ENCODE measurements around the gene LNP1.
"Not testable (repeated sequence)": the region's sequence is repeated elsewhere in the genome, so short reads cannot be mapped to it uniquely, and the experiment has no call there.

Gene LNP1

DNA sequence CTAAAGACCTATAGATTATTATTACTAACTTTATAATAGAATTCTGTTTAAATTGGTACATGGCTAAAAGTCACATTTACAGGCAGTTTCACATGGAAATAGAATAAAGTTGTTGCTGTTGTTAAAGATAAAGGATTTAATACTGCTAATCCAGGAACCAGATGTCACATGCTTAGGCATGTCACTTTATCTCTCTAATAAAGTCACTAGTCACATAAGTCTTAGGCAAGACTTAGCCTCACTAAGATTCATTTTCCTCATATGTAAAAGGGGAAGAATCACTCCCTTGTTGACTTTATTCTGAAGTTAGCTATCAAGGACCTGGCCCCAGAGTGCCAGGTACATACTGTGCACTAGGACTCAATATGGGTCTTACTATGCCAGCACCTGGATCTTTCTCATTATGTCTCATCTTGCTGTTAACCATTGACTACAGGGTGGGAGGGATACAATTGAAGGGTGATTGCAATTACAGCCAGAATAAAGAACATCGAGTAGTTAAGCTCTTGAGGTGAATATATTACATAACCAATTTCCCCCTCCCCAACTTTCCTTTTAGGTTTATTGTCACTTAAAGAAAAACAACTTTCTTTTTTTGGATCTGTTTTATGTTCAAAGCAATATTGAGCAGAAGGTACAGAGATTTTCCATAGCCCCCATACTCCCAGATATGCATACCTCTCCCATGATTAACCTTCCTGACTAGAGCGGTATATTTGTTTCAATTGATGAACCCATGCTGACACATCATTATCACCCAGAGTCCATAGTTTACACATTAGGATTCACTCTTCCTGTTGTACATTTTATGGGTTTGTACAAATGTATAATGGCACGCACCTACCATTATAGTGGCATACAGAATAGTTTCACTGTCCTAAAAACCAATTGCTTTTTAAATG is 36.6 kb downstream of the LNP1 start:
- no peak for DNase-seq

- DNase-seq = no peak
These were observed 37.3 kb downstream of the LNP1 start for GRCh38 chr3:100438623-100438974.

DNA sequence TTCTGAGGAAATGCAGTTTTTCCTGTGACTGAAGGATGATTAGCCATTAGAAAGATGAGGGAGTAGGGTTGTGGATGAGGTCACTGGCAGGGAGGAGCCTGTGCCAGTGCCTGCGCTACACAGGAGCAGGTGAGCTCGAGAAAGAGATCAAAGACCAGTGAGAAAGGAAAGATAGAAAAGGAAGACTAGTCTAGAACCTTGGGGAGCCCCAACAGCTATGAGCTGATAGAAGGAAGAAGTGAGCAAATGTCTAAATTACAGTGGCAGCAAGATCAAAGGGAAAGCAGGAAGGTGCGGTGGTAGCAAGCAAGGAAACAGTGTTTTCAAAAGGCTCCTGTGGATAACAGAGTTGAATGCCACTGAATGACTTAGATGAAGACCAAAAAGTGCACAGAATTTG is 39.6 kb downstream of the LNP1 start:
- no peak for DNase-seq

DNA sequence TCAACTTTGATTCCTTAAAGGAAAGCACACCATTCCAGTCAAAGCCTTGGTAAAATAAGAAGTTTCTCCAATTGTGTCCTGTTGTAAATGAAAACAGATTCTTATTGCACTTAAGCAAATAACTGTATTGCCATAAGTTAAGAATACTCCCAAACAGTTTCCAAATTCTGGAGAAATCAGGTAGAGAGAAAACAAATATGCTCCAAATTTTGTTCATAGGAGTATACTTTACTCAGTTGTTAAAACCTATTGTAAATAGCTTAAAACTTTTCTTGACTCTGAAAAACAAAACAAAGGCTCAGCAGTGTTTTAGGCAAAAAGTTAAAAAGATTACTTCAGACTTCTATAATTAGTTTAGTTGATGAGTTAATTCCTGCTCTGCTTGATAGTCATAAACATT is 42.4 kb downstream of the LNP1 start:
- DNase-seq = no peak

DNA sequence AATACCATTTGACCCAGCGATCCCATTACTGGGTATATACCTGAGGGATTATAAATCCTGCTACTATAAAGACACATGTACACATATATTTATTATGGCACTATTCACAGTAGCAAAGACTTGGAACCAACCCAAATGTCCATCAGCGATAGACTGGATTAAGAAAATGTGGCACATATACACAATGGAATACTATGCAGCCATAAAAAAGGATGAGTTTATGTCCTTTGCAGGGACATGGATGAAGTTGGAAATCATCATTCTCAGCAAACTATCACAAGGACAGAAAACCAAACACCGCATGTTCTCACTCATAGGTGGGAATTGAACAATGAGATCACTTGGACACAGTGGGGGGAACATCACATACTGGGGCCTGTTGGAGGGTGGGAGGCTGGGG is 45.7 kb downstream of the LNP1 start:
- not testable (repeated sequence) for DNase-seq

DNA sequence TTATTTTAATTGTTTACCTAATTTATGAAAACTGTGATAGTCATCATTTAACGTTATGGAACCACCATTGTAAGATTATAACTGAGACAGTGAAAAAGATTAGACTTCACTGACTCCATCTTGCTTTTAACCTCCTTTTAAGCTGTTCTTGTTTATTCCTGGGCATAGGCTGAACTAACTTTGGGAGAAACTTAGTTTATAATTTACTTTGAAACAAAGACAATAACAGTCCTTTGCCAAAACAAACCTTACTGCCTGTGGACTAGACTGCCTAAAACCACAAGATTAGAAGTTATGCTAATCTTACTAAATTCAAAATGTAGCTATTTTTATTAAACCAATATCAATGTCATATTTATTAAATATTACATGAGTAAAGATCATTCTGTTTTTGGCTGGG is 46.7 kb downstream of the LNP1 start:
- DNase-seq = no peak

- DNase-seq = no peak
These were observed 47.9 kb downstream of the LNP1 start for GRCh38 chr3:100449214-100449613.

- no peak for DNase-seq
These were observed 53.3 kb downstream of the LNP1 start for GRCh38 chr3:100454677-100455076.

- no peak for DNase-seq
These were observed 54.7 kb downstream of the LNP1 start for GRCh38 chr3:100455841-100456550.

DNA sequence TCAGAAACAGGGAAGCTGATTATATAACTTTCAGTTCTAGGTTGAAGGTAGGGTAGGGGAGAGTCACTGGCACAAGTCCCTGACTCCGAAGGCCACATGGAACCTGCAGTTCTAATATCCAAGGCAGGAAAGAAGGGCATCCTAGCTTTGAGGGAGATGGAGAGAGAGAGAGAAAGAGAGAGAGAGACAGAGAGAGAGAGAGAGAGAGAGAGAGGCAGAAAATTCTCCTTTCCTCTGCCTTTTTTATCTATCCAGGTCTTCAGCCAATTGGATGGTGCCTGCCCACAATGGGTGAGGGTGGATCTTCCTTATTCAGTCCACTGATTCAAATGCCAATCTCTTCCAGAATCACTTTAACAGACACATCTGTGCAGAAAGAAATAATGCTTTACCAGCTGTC is 55.4 kb downstream of the LNP1 start:
- no peak for DNase-seq

DNA sequence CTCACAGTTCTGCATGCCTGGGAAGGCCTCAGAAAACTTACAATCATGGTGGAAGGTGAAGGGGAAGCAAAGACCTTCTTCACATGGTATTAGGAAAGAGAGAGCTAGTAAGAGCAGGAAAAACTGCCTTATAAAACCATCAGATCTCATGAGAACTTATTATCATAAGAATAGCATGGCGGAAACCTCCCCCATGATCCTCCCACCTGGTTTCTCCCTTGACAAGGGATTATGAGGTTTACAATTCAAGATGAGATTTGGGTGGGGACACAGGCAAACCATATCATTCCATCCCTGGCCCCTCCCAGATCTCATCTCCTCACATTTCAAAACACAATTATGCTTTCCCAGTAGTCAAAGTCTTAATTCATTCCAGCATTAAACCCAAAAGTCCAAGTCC is 56.5 kb downstream of the LNP1 start:
- DNase-seq = no peak

- DNase-seq = no peak
These were observed 57.5 kb downstream of the LNP1 start for GRCh38 chr3:100458814-100459213.

DNA sequence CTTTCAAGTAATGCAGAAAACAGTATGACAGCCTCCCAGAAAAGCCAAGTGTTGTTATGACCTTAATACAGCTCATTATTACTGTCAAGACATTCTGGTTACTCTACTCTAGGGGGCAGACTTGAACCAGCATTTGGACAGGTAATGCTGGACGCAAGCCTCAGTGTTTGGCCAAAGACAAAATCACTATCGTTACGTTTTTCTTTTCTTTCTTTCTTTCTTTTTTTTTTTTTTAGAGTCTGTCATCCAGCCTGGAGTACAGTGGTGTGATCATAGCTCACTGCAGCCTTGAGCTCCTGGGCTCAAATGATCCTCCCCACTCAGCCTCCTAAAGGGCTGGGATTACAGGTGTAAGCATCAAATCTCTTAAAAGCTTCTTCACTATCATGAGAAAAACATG is 61.7 kb downstream of the LNP1 start:
- DNase-seq = no peak

- no peak for DNase-seq
These were observed 62.4 kb downstream of the LNP1 start for GRCh38 chr3:100463646-100464155.

DNA sequence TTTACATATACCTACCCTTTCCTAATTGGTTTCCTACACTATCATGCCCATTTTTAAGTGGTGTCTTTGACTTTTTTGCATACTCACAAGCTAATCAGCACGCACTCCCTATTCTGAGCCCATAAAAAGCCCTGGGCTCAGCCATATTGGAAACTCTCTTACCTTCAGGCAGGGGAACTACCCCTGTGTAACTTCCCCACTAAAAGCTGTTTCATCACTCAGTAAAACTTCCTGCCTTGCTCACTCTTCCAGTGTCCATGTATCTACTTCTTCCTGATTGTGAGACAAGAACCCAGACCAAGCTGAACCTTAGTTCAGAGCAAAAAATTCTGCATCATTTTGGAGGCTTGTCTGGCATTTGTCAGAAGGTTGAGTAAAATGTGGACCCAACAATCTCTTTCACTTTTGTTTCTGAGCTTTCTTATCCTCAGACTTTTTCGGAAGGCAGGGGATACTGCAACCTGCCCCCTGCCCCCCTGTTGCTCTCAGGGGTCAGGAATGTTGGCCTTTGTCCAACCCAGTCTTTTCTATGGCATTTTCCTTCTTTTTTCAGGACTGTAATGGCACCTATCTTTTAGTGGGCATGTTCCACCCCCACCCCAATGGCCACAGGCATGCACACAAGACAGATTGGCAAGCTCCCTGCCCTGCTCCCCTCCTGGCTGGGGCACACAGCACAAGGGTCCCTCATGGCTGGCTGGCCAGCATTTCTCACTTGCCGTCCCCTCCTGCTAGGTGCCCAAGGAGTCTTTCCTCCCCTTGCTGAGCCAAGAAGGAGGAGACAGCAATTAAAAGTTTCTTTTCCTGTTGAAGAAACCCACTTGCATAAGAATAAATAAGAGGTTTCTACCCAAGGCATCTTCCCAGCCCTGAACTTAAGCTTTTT is 64.8 kb downstream of the LNP1 start:
- no peak for DNase-seq

- no peak for DNase-seq
These were observed 65.8 kb downstream of the LNP1 start for GRCh38 chr3:100467133-100467532.

DNA sequence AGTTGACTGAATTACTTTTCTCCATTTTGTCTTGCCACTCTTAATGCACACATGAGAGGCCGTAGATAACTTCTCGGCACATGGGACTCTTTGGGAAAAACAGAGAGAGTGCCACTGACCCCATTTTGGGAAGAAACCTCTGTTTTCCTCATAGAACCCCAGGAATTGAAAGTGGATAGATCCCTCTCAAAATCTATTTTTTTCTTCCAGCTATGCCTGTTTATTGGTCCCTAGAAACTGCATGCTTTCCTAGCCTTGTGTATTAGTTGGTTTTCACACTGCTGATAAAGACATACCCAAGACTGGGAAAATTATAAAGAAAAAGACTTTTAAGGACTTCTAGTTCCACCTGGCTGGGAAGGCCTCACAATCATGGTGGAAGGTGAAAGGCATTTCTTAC is 67.3 kb downstream of the LNP1 start:
- DNase-seq = no peak

DNA sequence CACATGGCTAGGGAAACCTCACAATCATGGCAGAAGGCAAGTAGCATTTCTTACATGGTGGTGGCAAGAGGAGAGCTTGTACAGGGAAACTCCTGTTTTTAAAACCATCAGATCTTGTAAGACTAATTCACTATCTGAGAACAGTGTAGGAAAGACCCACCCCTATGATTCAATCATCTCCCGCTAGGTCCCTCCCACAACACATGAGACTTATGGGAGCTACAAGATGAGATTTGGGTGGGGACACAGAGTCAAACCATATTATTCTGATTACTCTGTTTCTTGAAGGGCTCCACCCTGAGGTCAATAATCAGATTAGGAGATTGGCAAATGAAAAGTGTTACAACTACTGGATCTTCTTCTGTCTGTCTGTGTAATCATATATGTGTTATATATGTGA is 69.6 kb downstream of the LNP1 start:
- no peak for DNase-seq

- DNase-seq = no peak
These were observed 70.1 kb downstream of the LNP1 start for GRCh38 chr3:100471444-100471843.

DNA sequence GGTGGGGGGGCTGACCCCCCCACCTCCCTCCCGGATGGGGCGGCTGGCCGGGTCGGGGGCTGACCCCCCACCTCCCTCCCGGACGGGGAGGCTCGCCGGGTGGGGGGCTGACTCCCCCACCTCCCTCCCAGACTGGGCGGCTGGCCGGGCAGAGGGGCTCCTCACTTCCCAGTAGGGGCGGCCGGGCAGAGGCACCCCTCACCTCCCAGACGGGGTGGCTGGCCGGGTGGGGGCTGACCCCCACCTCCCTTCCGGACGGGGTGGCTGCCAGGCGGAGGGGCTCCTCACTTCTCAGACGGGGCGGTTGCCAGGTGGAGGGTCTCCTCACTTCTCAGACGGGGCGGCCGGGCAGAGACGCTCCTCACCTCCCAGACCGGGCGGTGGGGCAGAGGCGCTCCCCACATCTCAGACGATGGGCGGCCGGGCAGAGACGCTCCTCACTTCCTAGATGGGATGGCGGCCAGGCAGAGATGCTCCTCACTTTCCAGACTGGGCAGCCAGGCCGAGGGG is 76.6 kb downstream of the LNP1 start:
- not testable (repeated sequence) for DNase-seq

- DNase-seq = not testable (repeated sequence)
These were observed 77.2 kb downstream of the LNP1 start for GRCh38 chr3:100478521-100478920.

- DNase-seq = no peak
These were observed 78.7 kb downstream of the LNP1 start for GRCh38 chr3:100480081-100480480.

DNA sequence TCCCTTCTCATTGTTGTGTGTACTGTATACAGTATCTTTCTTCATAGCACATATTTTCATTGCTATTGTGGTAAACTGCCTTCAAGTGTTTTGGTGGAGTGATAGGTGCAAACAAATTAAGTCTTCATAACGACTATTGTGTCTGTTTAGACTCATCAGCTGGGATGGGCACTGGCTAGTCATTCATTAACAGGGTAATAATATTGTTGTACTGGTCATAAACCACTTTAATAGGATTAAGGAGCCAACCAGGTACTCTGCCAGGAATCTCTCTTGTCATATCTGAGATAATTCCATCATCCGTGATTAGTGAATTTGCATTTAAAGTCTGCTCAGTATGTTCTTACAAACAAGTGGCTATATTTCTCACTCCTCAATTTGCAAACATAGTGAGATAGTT is 80.8 kb downstream of the LNP1 start:
- no peak for DNase-seq
